CD14-positive monocyte (primary cell): ENCODE measurements around the gene SLC4A4. TPM values are rescaled to one million over a fixed set of nuclear protein-coding genes. Genes with fewer than 3 reads are reported as not detected.

ENCODE experiments used
- DNase-seq, 3 donors: peaks; one replicate each; pipeline ENCODE4 v3.0.0-alpha.2; 2011 to 2022
- H2AFZ ChIP-seq: 2 replicates; pipeline ENCODE4 v1.6.0; 2012; ENCODE audit warnings: mild to moderate bottlenecking, low read depth, low read length, inconsistent platforms; ENCODE audit not compliant: insufficient read depth, poor library complexity, severe bottlenecking
- H3K27ac ChIP-seq, 2 donors: 1 replicate in 1 of 2; 2 replicates in 1 of 2; pipeline ENCODE4 v1.5.1; 2012 to 2013; ENCODE audit warnings: low read length in 2 of 2, control low read depth in 1 of 2, inconsistent platforms in 1 of 2, low read depth in 1 of 2, mild to moderate bottlenecking in 1 of 2
- H3K27me3 ChIP-seq, 2 donors: one replicate each; pipeline versions ENCODE4 v1.6.0 to v1.6.1; 2011 to 2013; ENCODE audit warnings: low read length in 2 of 2; ENCODE audit not compliant: control insufficient read depth in 2 of 2, insufficient read depth in 2 of 2
- H3K36me3 ChIP-seq, 2 donors: replicated peaks in 1 of 2; 1 replicate in 1 of 2; 2 replicates in 1 of 2; pipeline versions ENCODE4 v1.5.1 to v1.6.1; 2012 to 2013; ENCODE audit warnings: low read length in 2 of 2, control low read depth in 1 of 2, inconsistent platforms in 1 of 2, mild to moderate bottlenecking in 1 of 2; ENCODE audit not compliant: insufficient read depth in 2 of 2, control insufficient read depth in 1 of 2
- H3K4me1 ChIP-seq, 2 donors: 1 replicate in 1 of 2; 2 replicates in 1 of 2; pipeline versions ENCODE4 v1.5.1 to v1.6.1; 2012 to 2013; ENCODE audit warnings: low read length in 2 of 2, control low read depth in 1 of 2, inconsistent platforms in 1 of 2, mild to moderate bottlenecking in 1 of 2, moderate library complexity in 1 of 2; ENCODE audit not compliant: insufficient read depth in 2 of 2, control insufficient read depth in 1 of 2
- H3K4me2 ChIP-seq: replicated peaks from 2 replicates; pipeline ENCODE3; 2012; ENCODE audit warnings: low read length, moderate library complexity, mild to moderate bottlenecking; ENCODE audit not compliant: poor library complexity, severe bottlenecking; ENCODE audit errors: extremely low read depth
- H3K4me3 ChIP-seq, 3 experiments: fragments of 200-600 bp in 1 of 3; sonication (generic) in 1 of 3; replicated peaks in 1 of 3; 1 replicate in 2 of 3; 2 replicates in 1 of 3; pipeline ENCODE4 v1.5.1; 2011 to 2013; ENCODE audit warnings: low read length in 3 of 3, mild to moderate bottlenecking in 3 of 3, control low read depth in 2 of 3, low read depth in 2 of 3, inconsistent platforms in 1 of 3, moderate library complexity in 1 of 3
- H3K79me2 ChIP-seq: 2 replicates; pipeline ENCODE4 v1.6.0; 2012; ENCODE audit warnings: mild to moderate bottlenecking, control low read depth, inconsistent platforms, low read length, moderate library complexity; ENCODE audit not compliant: insufficient read depth
- H3K9ac ChIP-seq: 2 replicates; pipeline ENCODE4 v1.6.0; 2017; ENCODE audit warnings: low read length, mild to moderate bottlenecking; ENCODE audit not compliant: insufficient read depth, poor library complexity, severe bottlenecking
- H3K9me3 ChIP-seq, 2 donors: replicated peaks in 1 of 2; 1 replicate in 1 of 2; 2 replicates in 1 of 2; pipeline versions ENCODE4 v1.5.1 to v1.6.1; 2012 to 2013; ENCODE audit warnings: low read length in 2 of 2, control low read depth in 1 of 2; ENCODE audit not compliant: control insufficient read depth in 1 of 2, insufficient read depth in 1 of 2
- H4K20me1 ChIP-seq: 2 replicates; pipeline ENCODE4 v1.6.0; 2012; ENCODE audit warnings: mild to moderate bottlenecking, low read length, control low read depth, moderate library complexity; ENCODE audit not compliant: insufficient read depth
- H3K27ac Mint-ChIP-seq, 7 donors: one replicate each; pipeline ENCODE4 v1.8.0; 2020; ENCODE audit warnings: mild to moderate bottlenecking in 7 of 7, mixed read lengths in 7 of 7, moderate library complexity in 6 of 7, inconsistent platforms in 2 of 7
- H3K27me3 Mint-ChIP-seq, 3 donors: one replicate each; pipeline ENCODE4 v1.8.0; 2021 to 2022; ENCODE audit warnings: low read depth in 3 of 3, mild to moderate bottlenecking in 3 of 3, mixed read lengths in 3 of 3, moderate library complexity in 3 of 3, inconsistent platforms in 1 of 3
- H3K36me3 Mint-ChIP-seq, 2 donors: one replicate each; pipeline ENCODE4 v1.8.0; 2020; ENCODE audit warnings: mixed read lengths in 2 of 2, inconsistent platforms in 1 of 2, mild to moderate bottlenecking in 1 of 2
- H3K4me1 Mint-ChIP-seq: one replicate; pipeline ENCODE4 v1.8.0; 2020; ENCODE audit warnings: mild to moderate bottlenecking, mixed read lengths
- H3K4me3 Mint-ChIP-seq, 2 donors: one replicate each; pipeline ENCODE4 v1.8.0; 2020; ENCODE audit warnings: mild to moderate bottlenecking in 2 of 2, mixed read lengths in 2 of 2, moderate library complexity in 1 of 2
- H3K9me3 Mint-ChIP-seq, 7 donors: one replicate each; pipeline ENCODE4 v1.8.0; 2020 to 2022; ENCODE audit warnings: mixed read lengths in 7 of 7, mild to moderate bottlenecking in 6 of 7, moderate library complexity in 6 of 7, inconsistent platforms in 2 of 7
- CTCF ChIP-seq: fragments of 200-600 bp; IDR thresholded peaks from one replicate; pipeline ENCODE4 v1.8.0; 2022; ENCODE audit warnings: antibody characterized with exemption, mild to moderate bottlenecking
- WGBS: methylation state at CpG from one replicate; pipeline ENCODE4 v1.1.5; 2013; ENCODE audit warnings: missing lambda C conversion rate; ENCODE audit not compliant: insufficient coverage; 5-methylcytosine and 5-hydroxymethylcytosine counted together
- intact Hi-C, 2 donors: fragments of 100-400 bp; cut with micrococcal nuclease; formaldehyde crosslinking; loops; one replicate each; pipeline versions ENCODE4 v1.15.0 to v1.15.1; 2023
- polyA plus RNA-seq, 3 donors: library from polyadenylated mRNA; depleted of rRNA in 1 of 3; unstranded in 2 of 3; stranded (reverse) in 1 of 3; fragments of 300-500 nt in 2 of 3; fragments of >200 nt in 1 of 3; fragmentation: Illumina TruSeq in 2 of 3; gene quantifications; 1 replicate in 2 of 3; 2 replicates in 1 of 3; pipeline ENCODE4 v1.2.3, GENCODE V29; 2012 to 2021

SLC4A4 gene
- polyA plus RNA-seq, 3 donors, result 0.03 TPM; not detected in 2

GRCh38 chr4:71470524-71470923 lies 131.7 kb downstream of the SLC4A4 start:
- intact Hi-C loops, result no loop called here
- Mint-ChIP-seq H3K4me1 (no peaks in the 10 kb centered on the region), H3K4me3 (no peak overlapping the region), H3K36me3 (no peaks in the 10 kb centered on the region), H3K27me3 (no peaks in the 10 kb centered on the region), H3K27ac (no peak overlapping the region), H3K9me3 (peaks cover 0 to 2% (median 0%) of the 10 kb centered on the region in 7 donors)
- H3K27ac ChIP-seq, result no peak overlapping the region
- no peaks in the 10 kb centered on the region for H3K79me2 ChIP-seq
- no peak overlapping the region for H3K4me2 ChIP-seq
- no peak for TF ChIP-seq CTCF
- no peak overlapping the region for H2AFZ ChIP-seq
- H3K27me3 ChIP-seq, result no peaks in the 10 kb centered on the region
- H3K4me3 ChIP-seq, result no peak overlapping the region
- DNase-seq, result no peak
- no peak overlapping the region for H3K9ac ChIP-seq
- H3K9me3 ChIP-seq, result no peaks in the 10 kb centered on the region
- H3K4me1 ChIP-seq, result no peaks in the 10 kb centered on the region
- H4K20me1 ChIP-seq, result no peaks in the 10 kb centered on the region
- no peaks in the 10 kb centered on the region for H3K36me3 ChIP-seq

DNA sequence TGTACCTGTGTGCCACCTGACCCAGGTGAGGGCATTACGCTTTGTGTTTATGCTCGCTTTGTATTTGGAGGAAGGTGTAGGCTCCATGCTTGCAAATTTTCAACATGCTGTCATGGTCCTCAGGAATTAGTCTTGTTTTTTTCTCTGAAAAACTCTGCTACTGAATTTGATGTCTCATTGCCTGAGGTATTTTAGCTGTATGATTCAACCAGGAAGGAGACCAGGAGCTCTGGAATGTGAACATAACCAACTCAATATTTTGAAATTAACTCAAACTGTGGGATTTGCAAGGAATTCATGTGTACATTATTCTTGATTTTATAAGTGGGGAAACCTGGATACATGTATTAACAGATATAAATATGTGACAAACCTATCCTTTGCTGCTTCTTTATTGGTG lies 134.1 kb downstream of the SLC4A4 start:
- no peak for TF ChIP-seq CTCF

More for the DNA sequence above, 134.1 kb downstream of the SLC4A4 start:
- Histone ChIP-seq H3K4me1 (no peaks in the 10 kb centered on the region), H4K20me1 (no peaks in the 10 kb centered on the region), H3K4me2 (no peak overlapping the region), H2AFZ (no peak overlapping the region), H3K27me3 (no peaks in the 10 kb centered on the region), H3K36me3 (no peaks in the 10 kb centered on the region), H3K9ac (no peak overlapping the region), H3K79me2 (no peaks in the 10 kb centered on the region), H3K27ac (no peak overlapping the region), H3K9me3 (no peaks in the 10 kb centered on the region), H3K4me3 (no peak overlapping the region)
- Mint-ChIP-seq H3K27ac (no peak overlapping the region), H3K36me3 (no peaks in the 10 kb centered on the region), H3K27me3 (no peaks in the 10 kb centered on the region), H3K4me3 (no peak overlapping the region), H3K9me3 (no peaks in the 10 kb centered on the region), H3K4me1 (no peaks in the 10 kb centered on the region)
- intact Hi-C loops, result no loop called here
- DNase-seq, result no peak
- WGBS, result 100% methylated on average over 2 of the region's 2 CpGs
